ENCODE measurements around the gene PITPNC1.

DNA sequence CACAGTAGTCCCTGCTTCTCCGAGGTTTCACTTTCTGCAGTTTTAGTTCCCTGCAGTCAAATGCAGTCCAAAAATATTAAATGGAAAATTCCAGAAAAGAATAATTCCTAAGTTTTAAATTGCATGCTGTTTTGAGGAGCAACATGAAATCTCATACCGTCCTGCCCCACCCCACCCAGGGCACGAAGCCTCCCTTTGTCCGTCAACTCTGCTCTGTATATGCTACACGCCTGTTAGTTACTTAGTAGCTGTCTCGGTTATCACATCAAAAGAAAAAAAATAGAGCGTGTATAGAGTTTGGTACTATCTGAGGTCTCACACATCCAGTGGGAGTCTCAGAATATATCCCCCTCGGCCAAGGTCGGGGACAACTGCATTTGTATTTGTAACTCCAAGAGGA, 211.2 kb downstream of the PITPNC1 start:
- TF ChIP-seq POLR2A (IDR thresholded peaks at IDR 0.05), result no peak
- TF ChIP-seq, protein P1, sequence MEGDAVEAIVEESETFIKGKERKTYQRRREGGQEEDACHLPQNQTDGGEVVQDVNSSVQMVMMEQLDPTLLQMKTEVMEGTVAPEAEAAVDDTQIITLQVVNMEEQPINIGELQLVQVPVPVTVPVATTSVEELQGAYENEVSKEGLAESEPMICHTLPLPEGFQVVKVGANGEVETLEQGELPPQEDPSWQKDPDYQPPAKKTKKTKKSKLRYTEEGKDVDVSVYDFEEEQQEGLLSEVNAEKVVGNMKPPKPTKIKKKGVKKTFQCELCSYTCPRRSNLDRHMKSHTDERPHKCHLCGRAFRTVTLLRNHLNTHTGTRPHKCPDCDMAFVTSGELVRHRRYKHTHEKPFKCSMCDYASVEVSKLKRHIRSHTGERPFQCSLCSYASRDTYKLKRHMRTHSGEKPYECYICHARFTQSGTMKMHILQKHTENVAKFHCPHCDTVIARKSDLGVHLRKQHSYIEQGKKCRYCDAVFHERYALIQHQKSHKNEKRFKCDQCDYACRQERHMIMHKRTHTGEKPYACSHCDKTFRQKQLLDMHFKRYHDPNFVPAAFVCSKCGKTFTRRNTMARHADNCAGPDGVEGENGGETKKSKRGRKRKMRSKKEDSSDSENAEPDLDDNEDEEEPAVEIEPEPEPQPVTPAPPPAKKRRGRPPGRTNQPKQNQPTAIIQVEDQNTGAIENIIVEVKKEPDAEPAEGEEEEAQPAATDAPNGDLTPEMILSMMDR (IDR thresholded peaks at IDR 0.05), result no peak

Data from uterus (tissue), 2 donors.